Adrenal gland (tissue), 12 donors: Measurements from ENCODE around the gene ST6GALNAC6. TPM values are rescaled to one million over a fixed set of nuclear protein-coding genes. Genes with fewer than 3 reads are reported as not detected.

Source experiments
- DNase-seq, 7 donors: peaks; one replicate each; pipeline ENCODE4 v3.0.0-alpha.2; 2019 to 2020
- H3K27ac ChIP-seq, 5 donors: fragments of 200-600 bp; sonication (generic) in 4 of 5; 1 replicate in 3 of 5; 2 replicates in 2 of 5; pipeline versions ENCODE4 v1.5.1 to v1.8.0; 2016 to 2020; ENCODE audit warnings: mild to moderate bottlenecking in 1 of 5
- H3K27me3 ChIP-seq: fragments of 200-600 bp; 2 replicates; pipeline ENCODE4 v1.8.0; 2021
- H3K36me3 ChIP-seq, 2 donors: fragments of 200-600 bp; replicated peaks in 1 of 2; 1 replicate in 1 of 2; 2 replicates in 1 of 2; pipeline versions ENCODE4 v1.5.1 to v1.8.0; 2018 to 2022
- H3K4me1 ChIP-seq, 2 donors: fragments of 200-600 bp; replicated peaks in 1 of 2; 1 replicate in 1 of 2; 2 replicates in 1 of 2; pipeline versions ENCODE4 v1.5.1 to v1.8.0; 2018 to 2021
- H3K4me3 ChIP-seq, 4 donors: fragments of 200-600 bp; sonication (generic) in 3 of 4; one replicate each; pipeline ENCODE4 v1.5.1; 2016 to 2018
- H3K9me3 ChIP-seq, 3 donors: fragments of 200-600 bp; sonication (generic) in 1 of 3; replicated peaks in 1 of 3; 1 replicate in 2 of 3; 2 replicates in 1 of 3; pipeline versions ENCODE4 v1.5.1 to v1.8.0; 2016 to 2021
- POLR2A ChIP-seq, 2 donors: fragments of 450-650 bp; IDR thresholded peaks; one replicate each; pipeline ENCODE4 v1.6.1; 2017; ENCODE audit warnings: antibody characterized with exemption in 2 of 2, mild to moderate bottlenecking in 2 of 2, moderate library complexity in 1 of 2
- WGBS, 4 donors: extraction: QIAGEN DNeasy Blood & Tissue Kit in 2 of 4; methylation state at CpG; one replicate each; pipeline versions ENCODE4 v1.1.5 to v1.1.7; 2013 to 2017; 5-methylcytosine and 5-hydroxymethylcytosine counted together
- intact Hi-C, 2 donors: fragments of 100-400 bp; cut with DNase I; formaldehyde crosslinking; loops; one replicate each; pipeline versions ENCODE4 v1.14.1 to v1.15.0; 2022 to 2023
- polyA plus RNA-seq, 3 donors: library from polyadenylated mRNA; stranded (reverse); fragments of 200-250 nt in 2 of 3; fragments of 350-450 nt in 1 of 3; fragmentation: Illumina TruSeq in 1 of 3; extraction: RNeasy Lipid Tissue Mini Kit (QIAGEN cat#74804) in 1 of 3; gene quantifications; one replicate each; pipeline ENCODE4 v1.2.3, GENCODE V29; 2013 to 2014
- total RNA-seq, 9 donors: library from RNA; depleted of rRNA in 4 of 9; stranded (reverse); fragments of >200 nt in 4 of 9; fragments of 120-200 nt in 1 of 9; fragmentation: NEBNext Ultra II Directional in 1 of 9; extraction: Animal tissue kit (Norgen Biotek cat#: 25700) in 1 of 9; gene quantifications; one replicate each; pipeline versions ENCODE4 v1.1.0 to v1.2.4, GENCODE V29; 2013 to 2023
- TF ChIP-seq, protein P1 (sequence below), 6 experiments: fragments of 450-650 bp in 4 of 6; fragments of 200-600 bp in 2 of 6; sonication (generic) in 1 of 6; IDR thresholded peaks; 1 replicate in 5 of 6; 2 replicates in 1 of 6; pipeline versions ENCODE4 v1.5.1 to v1.8.0; 2016 to 2021; ENCODE audit warnings: antibody characterized with exemption in 6 of 6, mild to moderate bottlenecking in 2 of 6, moderate library complexity in 1 of 6
- donor health status: healthy with polysubstance abuse.
- donor health status: Bipolar disorder and iron deficiency.
- donor health status: DM: yes; HTN: yes; CAD: no.
- donor health status: DM: no; HTN: no; CAD: no.
- donor health status: DM: no; HTN: no; CAD: no.
- donor health status: DM: yes; HTN: yes; CAD: no.

Gene ST6GALNAC6
- total and polyA plus RNA-seq, 12 donors, result 26.7 to 129 (median 53.2) TPM

DNA sequence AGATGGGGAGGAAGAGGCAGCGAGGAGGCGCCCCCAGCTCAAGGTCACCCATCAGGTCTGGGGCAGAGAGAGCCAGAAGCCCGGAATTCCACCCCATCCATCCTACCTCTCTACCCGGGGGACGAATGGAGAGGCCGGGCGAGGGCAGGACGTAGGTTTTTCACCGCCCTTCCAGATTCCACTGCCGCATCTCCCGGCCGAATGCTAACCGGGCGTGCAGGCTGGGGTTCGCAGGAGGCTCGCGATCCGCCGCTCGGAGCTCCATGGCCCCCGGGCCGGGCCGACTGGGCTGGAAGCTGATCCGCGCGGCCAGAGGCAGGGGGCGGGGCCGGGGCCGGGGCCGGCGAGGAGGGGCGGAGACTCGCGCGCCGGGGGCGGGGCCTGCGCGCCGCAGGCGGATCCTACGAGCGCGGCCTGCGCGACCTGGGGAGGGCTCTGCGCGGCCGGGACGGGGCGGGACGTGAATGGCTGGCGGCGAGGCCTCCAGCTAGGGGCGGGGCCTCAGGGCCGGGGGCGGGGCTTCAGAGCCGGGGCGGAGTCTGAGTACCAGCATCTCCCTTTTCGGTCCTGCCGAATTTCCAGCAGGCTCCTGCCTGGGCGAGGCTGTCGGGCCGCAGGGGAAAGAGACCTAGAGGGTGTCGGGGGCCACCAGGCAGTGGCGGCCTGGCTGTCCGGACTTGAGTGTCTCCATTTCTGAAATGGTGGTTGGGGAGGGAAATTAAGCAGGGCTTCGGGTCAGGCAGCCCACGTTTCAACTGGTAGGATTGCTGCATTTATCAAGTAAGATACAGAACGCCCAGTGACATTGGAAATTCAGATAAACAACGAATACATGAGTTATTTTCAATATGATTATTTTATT, 17.5 kb upstream of the ST6GALNAC6 start, which contains the start of gene ST6GALNAC4:
Gene ST6GALNAC4 (minus strand): TSS at position 322 of the 862 bp plus-strand sequence. CDS start 622 bp downstream, outside the sequence.
- DNase-seq, result peak; percentile 93 to 97 (median 95)
- intact Hi-C loops, result no loop called here
- 1 to 2% (median 2%) methylated on average over 17 to 71 of the region's 71 CpGs for WGBS, 4 donors
- TF ChIP-seq, protein P1, sequence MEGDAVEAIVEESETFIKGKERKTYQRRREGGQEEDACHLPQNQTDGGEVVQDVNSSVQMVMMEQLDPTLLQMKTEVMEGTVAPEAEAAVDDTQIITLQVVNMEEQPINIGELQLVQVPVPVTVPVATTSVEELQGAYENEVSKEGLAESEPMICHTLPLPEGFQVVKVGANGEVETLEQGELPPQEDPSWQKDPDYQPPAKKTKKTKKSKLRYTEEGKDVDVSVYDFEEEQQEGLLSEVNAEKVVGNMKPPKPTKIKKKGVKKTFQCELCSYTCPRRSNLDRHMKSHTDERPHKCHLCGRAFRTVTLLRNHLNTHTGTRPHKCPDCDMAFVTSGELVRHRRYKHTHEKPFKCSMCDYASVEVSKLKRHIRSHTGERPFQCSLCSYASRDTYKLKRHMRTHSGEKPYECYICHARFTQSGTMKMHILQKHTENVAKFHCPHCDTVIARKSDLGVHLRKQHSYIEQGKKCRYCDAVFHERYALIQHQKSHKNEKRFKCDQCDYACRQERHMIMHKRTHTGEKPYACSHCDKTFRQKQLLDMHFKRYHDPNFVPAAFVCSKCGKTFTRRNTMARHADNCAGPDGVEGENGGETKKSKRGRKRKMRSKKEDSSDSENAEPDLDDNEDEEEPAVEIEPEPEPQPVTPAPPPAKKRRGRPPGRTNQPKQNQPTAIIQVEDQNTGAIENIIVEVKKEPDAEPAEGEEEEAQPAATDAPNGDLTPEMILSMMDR (IDR thresholded peaks at IDR 0.05), result no peak
- TF ChIP-seq POLR2A (IDR thresholded peaks at IDR 0.05), result no peak
- Histone ChIP-seq H3K27me3 (no peaks in the 10 kb centered on the region), H3K4me3 (peak within 1 kb of the TSS in 2 of 4 donors; percentile 42 to 61), H3K9me3 (no peaks in the 10 kb centered on the region), H3K4me1 (peaks cover 24 to 54% of the 10 kb centered on the region in 2 donors), H3K36me3 (peaks cover 0 to 15% of the 10 kb centered on the region in 2 donors), H3K27ac (peak within 1 kb of the TSS in 2 of 5 donors; percentile 78 to 90)

DNA sequence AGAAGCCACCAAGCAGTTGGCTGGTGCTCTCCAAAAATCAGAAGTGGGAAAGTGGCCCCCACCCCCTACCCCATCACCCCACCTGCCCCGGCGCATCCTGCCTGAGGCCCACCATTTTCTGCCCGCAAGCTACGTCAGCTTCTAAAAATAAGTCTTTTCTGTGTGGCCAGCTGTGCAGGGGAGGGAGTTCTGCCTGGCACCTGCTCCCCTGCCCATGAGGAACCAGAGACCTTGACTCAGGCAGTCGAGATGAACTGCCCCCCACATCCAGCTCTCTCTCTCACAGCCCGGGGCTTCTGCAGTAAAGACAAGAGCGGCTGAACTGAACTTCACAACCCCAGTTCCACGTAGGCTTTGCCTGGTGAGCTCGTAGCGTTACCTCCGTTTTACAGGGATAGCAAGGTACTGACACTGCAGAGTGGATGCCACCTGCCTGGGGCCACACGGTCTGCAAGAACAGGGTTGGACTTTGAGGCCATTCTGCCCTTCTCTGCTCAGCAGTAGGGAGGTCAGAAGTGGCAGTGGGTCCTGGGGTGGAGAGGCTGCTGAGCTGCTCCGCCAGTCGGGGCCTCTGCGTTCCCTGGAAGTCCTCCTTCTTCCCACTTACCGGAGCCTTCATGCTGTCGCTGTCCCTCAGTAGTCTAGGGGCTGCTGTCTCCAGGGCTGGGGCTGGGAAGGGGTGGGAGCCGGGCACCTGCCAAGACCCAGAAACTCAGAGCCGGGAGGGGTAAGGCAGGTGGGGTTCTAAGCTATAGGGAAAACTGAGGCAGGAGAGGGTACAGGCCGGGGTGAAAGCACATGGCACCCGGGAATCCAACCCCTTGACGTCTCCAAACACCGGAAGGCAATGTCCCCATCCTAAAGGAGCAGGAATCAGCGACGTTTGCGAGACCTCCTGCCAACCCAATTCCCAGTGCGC, 16.7 kb upstream of the ST6GALNAC6 start:
- no peak for TF ChIP-seq POLR2A (IDR thresholded peaks at IDR 0.05)
- TF ChIP-seq, protein P1 (IDR thresholded peaks at IDR 0.05), result no peak
- intact Hi-C loops, result no loop called here
- H3K4me3 ChIP-seq, result peak overlapping the region in 2 of 4 donors; percentile 42 to 61
- H3K4me1 ChIP-seq, result peaks cover 24 to 51% of the 10 kb centered on the region in 2 donors
- H3K9me3 ChIP-seq, result no peaks in the 10 kb centered on the region
- H3K27ac ChIP-seq, result peak overlapping the region in 2 of 5 donors; percentile 52 to 66
- no peak for DNase-seq
- peaks cover 0 to 22% of the 10 kb centered on the region in 2 donors for H3K36me3 ChIP-seq
- whole genome bisulfite sequencing, 4 donors, result 39 to 48% (median 44%) methylated on average over 17 to 27 of the region's 27 CpGs
- H3K27me3 ChIP-seq, result no peaks in the 10 kb centered on the region

DNA sequence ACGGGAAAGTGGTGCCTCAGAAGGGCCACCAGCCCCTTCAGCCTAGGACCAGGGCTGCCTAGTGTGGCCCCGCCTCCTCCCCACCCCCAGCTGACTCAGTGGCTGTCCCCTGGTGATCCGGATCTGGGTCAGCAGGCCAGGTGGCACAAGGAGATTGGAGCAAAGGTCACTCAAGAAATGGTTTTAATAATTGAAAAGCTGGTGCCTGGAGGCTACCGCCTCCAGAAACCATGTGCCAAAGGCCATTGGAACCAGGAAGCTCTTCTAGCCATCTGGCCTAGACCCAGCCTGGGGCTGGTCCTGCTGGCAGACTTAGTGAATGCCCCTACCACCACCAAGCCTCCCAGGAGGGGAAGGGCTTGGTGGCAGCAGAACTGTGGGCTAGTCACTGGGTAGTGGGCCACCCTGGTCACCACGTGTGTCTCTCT, 15.9 kb upstream of the ST6GALNAC6 start:
- DNase-seq, result peak in 1 of 7 donors; percentile 48
- intact Hi-C loops, result no loop called here

More for the DNA sequence above, 15.9 kb upstream of the ST6GALNAC6 start:
- Histone ChIP-seq H3K4me1 (peaks cover 24 to 51% of the 10 kb centered on the region in 2 donors), H3K9me3 (no peaks in the 10 kb centered on the region), H3K27ac (peak overlapping the region in 1 of 5 donors; percentile 52), H3K27me3 (no peaks in the 10 kb centered on the region), H3K4me3 (no peak overlapping the region), H3K36me3 (peaks cover 0 to 26% of the 10 kb centered on the region in 2 donors)
- TF ChIP-seq, protein P1 (IDR thresholded peaks at IDR 0.05), result no peak
- TF ChIP-seq POLR2A (IDR thresholded peaks at IDR 0.05), result no peak
- 59 to 68% (median 64%) methylated on average over 3 to 5 of the region's 5 CpGs; no CpG with 5 or more reads in 1 of the 4 donors for WGBS, 4 donors
